GM18909 (cell line): ENCODE measurements around the gene DCLRE1A.

Experiments
- ATAC-seq: cut with Tn5 transposase; IDR thresholded peaks from one replicate; pipeline ENCODE4 v1.9.1; 2021; ENCODE audit warnings: mild to moderate bottlenecking; ENCODE audit not compliant: unreplicated experiment, poor library complexity

The DCLRE1A gene

DNA sequence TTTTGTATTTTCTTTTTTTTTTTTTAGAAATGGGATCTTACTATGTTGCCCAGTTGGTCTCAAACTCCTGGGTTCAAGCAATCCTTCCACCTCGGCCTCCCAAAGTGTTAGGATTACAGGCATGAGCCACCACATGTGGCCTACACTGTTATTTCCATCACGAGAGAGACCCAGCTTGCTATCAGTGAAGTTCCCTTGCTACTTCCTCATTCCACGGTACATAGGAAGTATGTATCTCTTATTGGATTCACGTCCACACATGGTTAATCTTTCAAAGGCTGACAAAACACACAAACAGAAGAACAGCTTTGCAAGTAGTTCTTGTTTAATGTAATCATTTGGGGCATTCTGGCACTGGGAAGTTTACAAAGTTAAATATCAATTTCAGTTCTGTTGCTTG is 50.9 kb downstream of the DCLRE1A start:
- no peak for ATAC-seq

DNA sequence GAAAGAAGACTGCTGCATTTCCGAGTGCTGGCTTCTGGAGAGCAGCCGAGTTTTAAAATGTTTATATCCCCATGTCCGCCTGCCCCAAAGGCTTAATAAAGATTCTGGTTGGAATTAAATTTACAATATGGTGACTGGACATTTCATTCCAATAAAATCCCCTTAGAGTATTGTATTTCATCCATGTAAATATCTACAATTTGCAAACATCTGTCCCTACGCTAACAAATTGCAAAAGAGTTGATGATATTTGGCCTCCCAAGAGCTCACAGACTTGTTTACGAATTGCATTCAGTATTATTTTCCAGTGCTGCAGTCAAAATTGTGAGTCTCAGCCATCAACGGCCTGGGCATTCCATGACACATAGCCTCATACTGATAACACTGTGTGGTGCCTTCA is 52.3 kb downstream of the DCLRE1A start:
- ATAC-seq = no peak

DNA sequence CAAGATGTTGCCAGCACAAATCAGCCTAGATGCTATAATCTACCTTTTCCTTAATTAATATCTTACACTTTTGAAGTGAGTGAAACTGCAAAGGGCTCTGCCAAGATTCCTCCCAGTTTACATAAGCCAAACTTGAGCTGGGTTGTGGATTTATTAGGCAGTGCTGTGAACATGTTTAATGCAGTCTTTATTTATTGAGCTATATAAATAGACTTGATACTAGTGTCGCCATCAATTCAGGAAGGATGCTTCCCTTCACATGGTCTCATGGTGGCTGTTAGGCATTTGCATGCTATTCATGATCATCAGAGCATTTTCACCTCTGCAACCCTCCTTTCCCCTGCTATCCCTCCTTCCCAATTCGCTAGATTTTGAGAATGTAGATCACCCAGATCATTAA is 62.2 kb downstream of the DCLRE1A start:
- ATAC-seq = no peak

DNA sequence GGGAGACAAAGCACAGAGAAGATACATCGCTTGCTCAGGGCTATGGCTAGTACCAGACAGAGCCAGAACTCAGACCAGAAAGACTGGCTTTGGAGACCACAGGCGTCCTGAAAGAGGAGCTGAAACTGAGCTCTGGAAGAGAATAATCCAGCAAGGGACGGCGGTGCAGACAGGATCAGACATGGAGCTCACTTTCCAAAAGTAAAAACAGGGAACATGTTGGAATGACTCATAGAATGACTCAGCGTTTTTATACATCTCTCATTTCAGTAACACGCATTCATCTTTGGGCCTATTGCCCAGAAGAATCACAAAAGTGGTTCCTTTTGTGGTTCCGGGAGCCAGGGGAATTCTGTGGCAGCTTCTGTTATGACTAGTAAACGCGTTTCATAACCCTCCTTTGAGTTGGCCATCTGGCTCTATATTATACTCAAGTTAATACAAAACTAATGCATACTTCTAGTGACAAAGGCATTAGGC is 65.2 kb downstream of the DCLRE1A start:
- peak; percentile 89 for ATAC-seq
